ENCODE data around the gene FAM168B.

Gene FAM168B

DNA sequence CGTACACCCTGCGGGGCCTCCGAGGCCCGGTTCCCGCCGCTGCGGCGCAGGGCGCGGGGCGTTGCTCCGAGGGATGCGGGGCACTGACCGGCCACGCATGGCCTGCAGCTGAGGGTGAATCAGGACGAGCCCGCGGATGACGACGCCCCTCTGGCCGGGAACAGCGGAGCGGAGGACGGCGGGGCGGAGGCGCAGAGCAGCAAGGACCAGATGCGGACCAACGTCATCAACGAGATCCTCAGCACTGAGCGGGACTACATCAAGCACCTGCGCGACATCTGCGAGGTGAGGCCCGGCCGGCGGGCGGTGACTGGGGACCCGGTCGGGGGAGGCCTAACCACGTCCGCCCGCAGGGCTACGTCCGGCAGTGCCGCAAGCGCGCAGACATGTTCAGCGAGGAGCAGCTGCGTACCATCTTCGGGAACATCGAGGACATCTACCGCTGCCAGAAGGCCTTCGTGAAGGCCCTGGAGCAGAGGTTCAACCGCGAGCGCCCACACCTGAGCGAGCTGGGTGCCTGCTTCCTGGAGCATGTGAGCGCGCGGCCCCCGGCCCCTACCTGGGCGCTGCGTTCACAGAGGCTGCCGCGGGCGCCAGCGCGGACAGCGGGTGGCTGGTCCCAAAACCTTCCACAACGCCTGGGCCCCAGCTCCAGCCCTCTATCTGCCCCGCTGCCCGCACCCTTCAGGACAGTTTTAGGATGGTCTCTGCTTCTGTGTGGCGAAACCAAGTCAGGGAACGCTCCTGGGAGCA, 53.2 kb downstream of the FAM168B start:
- no peak for DNase-seq (ENCODE audit: low read depth, low spot score)

GRCh38 chr2:131039535-131039907, 53.7 kb downstream of the FAM168B start:
- no peak for DNase-seq (ENCODE audit: low read depth, low spot score)

- no peak for DNase-seq (ENCODE audit: low read depth, low spot score)
These were observed 54.2 kb downstream of the FAM168B start for GRCh38 chr2:131039101-131039440.

GRCh38 chr2:131038258-131039100, 54.8 kb downstream of the FAM168B start:
- no peak for DNase-seq (ENCODE audit: low read depth, low spot score)

- no peak for DNase-seq (ENCODE audit: low read depth, low spot score)
These were observed 55.6 kb downstream of the FAM168B start for GRCh38 chr2:131037398-131038257.

DNA sequence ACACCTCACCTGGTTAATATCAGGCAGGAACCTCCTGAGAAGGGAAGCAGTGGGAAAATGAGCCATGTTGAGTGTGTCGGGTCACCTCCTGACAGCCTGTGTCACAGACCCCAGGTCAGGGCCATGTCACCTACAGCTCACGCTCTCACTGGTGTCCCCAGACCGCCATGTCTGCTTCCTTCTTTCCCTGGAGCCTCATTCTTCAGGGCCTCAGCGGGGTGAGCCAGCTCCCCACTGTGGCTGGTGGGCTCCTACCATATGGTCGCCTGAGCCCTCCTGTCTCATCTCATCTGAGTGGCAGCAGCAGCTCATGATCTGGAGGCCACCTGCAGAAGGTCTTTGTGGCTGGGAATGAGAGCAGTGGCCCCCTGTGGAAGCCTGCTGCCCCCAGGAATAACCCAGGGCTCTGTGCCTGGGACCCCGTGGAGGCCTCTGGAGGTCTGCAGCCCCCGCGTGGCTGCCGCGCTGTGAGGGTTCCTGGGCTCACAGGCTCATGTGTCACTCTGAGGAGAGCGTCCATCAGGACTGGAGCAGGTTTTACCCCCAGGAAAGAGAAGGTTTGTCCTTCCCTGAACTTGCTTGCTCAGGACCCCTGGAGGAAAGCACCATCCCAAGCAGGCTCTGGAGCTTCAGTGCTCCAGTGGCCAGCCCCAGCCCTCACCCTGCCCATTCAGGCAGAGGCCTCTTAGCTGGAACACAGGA, 56.4 kb downstream of the FAM168B start:
- DNase-seq (ENCODE audit: low read depth, low spot score) = no peak

- no peak for DNase-seq (ENCODE audit: low read depth, low spot score)
These were observed 57.0 kb downstream of the FAM168B start for GRCh38 chr2:131036269-131036668.

DNA sequence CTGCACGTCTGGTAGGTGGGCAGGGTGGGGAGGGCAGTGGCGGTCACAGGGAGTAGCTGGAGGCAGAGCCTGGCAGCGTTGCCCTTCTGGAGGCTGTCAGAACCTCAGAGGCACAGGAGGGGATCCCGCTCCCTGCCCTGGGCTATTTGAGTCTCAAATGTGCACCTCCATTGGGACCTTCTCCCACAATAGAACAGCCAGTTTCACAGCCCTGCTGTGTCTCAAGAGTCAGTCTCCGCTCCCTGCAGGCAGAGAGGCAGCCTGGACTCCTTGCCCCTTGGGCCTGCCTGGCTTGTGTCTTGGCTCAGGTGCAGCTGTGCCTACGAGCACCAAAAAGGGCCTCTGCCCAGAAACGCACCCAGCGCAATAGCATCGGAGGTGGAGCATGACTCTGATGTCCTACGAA, 57.4 kb downstream of the FAM168B start:
- no peak for DNase-seq (ENCODE audit: low read depth, low spot score)

DNA sequence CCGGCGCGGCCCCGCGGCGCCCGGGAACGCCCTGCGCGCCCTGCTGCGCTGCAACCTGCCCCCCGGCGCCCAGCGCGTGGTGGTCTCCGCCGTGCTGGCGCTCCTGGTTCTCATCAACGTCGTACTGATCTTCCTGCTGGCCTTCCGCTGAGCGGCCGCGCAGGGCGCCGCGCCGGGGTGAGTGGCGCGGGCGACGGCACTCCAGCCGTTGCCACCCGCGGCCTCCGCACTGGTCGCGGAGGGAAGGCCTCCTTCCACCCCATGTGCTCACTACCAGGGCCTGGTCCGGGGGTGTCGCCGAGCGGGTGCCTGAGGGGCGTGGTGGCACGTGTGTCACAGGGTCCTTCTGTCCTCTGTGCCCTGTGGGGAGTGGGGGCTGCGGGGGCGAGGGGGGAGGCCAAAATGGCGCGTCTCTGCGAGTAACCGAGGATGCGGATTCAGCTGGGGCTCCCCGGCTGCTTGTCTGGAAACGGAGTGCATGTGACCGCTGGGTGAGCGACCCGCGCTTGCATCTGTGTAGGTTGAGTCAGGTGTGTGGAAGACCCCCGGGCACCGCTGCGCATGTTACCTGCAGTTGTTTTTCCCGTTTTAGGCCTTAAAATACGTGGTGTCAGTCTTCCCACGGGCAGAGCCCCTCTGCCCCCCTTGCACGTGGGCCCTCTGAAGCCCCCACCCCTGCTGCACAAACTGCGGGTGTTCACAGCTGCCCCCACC, 58.0 kb downstream of the FAM168B start:
- peak; percentile 47 for DNase-seq (ENCODE audit: low read depth, low spot score)

DNA sequence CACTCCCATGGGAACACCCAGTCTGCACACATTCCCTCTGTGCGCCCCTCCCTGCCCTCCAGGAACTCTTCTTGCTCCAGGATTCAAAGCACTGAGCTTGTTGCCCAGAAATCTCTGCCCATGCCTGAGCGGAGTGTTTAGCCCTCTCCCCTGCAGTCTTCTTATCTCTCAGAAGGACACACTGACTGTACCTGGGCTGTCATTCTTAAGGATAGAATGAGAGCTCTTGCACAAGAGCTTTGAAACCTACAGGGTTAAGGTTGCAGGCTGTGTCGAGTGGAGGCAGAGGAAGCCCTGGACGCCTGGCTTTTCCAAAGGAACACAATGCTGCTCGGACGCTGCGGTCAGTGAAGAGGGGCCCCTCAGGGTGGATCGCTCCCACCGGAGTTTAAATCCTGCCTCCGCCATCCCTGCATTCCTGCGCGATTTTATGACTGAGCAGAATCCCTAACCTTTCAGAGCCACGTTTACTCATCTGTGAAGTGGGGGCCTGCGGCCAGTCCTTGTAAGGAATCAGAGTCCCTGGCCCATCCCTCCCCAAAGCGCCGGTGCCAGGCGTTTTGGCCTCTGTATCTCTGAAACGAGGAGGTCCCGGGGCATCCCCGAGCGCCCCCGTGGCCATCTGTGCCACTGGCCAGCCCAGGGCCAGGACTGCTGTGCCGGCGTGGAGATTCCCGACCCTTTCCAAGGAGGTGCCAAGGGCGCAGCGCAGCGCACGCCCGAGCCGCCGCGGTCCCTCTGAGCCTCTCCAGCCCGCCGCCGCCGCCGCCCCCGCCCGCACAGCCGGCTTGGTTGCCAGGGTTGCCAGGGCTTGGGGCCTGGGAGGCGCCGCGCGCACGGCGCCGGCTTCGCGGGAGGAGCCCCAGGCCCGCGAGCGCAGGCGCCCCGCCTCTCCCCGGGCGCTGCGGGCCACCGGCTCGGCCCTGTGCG, 58.9 kb downstream of the FAM168B start:
- peak; percentile 77 for DNase-seq (ENCODE audit: low read depth, low spot score)

DNA sequence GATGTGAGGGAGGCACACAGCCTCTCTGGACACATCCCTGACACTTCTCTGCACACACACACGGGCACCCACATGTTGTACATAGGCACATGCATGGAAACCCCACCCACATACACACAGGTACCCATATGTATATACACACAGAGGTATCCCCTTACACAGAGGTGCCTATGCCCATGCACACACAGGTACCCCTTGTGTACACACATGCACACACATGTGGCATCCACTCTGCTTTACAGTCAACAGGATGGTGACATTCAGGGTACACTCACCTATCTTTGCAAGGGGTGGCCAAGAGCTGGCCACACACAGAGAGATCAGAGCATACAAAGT, 59.5 kb downstream of the FAM168B start:
- no peak for DNase-seq (ENCODE audit: low read depth, low spot score)

- DNase-seq (ENCODE audit: low read depth, low spot score) = no peak
These were observed 60.8 kb downstream of the FAM168B start for GRCh38 chr2:131032393-131032836.

DNA sequence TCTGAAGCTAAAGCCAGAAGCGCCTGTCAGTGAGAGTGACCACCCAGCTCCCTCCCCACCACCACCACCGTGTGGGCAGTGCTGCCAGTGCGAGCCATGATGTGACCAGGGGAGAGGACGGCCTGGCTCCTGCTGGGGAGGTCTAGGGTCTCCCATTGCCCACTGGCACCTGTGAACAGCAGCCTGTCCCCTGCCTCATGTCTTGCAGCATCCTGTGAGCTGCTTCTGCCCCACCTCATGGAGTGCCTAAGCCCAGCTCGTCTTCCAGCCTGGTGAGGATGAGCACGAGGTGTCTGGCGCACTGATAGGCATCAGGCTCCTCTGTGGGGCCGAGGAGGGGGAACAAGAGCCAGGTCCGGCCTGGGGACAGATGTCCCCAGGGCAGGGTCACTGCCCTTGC, 61.4 kb downstream of the FAM168B start:
- DNase-seq (ENCODE audit: low read depth, low spot score) = no peak

DNA sequence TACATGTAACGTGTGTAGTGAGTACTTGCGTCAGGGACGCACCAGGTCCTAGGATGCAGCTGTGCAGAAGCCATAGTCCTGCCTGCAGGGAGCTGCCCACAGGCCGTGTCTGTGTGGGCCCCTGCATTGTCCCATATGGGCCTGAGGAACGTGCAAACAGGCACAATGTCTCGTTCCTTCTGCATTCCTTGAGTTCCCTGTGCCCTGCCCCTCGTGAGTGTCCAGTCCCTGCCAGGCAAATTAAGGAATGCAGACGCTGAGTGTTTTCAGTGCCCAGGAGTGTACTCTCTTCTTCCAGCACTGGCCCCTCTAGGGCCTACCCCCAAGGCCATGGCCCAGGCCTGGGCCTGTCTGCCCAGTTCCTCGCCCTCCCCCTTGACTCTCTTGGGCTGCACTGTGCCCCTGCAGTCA, 61.8 kb downstream of the FAM168B start:
- DNase-seq (ENCODE audit: low read depth, low spot score) = no peak

- DNase-seq (ENCODE audit: low read depth, low spot score) = no peak
These were observed 62.7 kb downstream of the FAM168B start for GRCh38 chr2:131030478-131030971.

- no peak for DNase-seq (ENCODE audit: low read depth, low spot score)
These were observed 63.4 kb downstream of the FAM168B start for GRCh38 chr2:131029812-131030211.

DNA sequence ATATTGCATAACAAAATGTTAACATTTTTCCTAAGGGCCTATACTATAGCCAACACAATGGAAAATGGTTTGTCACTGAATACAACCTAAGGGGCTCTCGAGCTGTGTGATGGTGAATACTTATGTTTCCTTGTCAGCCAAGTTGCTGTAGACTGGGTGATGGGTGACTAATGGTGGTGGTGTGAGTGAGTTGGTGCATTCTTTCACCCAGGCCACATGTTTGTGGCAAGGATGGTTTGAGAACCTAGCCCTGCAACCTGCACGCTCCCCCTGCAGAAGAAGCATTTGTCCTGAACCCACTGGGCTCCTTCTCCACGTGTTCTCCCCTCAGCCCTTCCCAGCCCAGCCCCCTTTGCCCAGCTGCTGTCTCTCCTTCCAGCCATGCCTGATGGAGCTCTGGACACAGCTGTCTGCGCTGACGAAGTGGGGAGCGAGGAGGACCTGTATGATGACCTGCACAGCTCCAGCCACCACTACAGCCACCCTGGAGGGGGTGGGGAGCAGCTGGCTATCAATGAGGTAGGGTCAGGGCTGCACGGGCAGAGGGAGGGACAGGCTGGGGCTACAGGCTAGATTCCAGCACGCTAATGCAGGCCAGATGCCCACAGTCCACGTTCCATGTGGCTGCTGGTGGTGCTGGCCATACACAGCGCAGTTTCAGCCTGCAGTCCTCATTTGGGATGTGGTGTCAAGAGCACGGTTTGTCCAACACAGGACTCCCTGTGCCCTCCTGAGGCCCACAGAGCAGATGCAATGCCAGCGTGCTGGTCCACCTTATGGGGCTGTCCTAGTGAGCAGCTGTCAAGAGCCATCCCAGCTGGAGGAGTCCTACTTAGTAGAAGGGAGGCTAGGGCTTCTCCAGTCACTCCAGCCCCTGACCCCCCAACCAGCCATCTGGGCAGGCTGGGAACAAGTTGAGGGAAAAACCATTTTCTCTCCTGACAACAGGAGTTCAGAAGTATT, 65.4 kb downstream of the FAM168B start:
- DNase-seq (ENCODE audit: low read depth, low spot score) = no peak

- no peak for DNase-seq (ENCODE audit: low read depth, low spot score)
These were observed 66.3 kb downstream of the FAM168B start for GRCh38 chr2:131026919-131027318.

All from astrocyte of the hippocampus (primary cell).